IMR-90 (cell line): ENCODE data around the gene WRAP73. TPM values are rescaled to one million over a fixed set of nuclear protein-coding genes. Genes with fewer than 3 reads are reported as not detected.

Source experiments
- ATAC-seq: fragments of 200-7000 bp; cut with Tn5 transposase; 2 replicates; pipeline ENCODE4 v1.9.1; 2020; ENCODE audit warnings: low read depth, mild to moderate bottlenecking, moderate library complexity
- BruUV-seq: library from RNA; stranded (reverse); fragments of 400-500 nt; replicated peaks from 2 replicates; lab custom pipeline; 2021; lab: Mats Ljungman, UMichigan
- CTCF ChIA-PET: fragments of 300-600 bp; formaldehyde crosslinking; extraction: SDS; loops from one replicate; lab custom pipeline; 2021; ENCODE audit warnings: antibody characterized with exemption; lab: Yijun Ruan, JAX
- POLR2A ChIA-PET: fragments of 300-600 bp; sonication (Branson Sonifier 250); formaldehyde crosslinking; loops from one replicate; lab custom pipeline; 2022; ENCODE audit warnings: antibody characterized with exemption; ENCODE audit not compliant: unreplicated experiment; lab: Charles Lee
- DNase-seq: peaks from one replicate; pipeline ENCODE4 v3.0.0; 2013
- H2AFZ ChIP-seq: replicated peaks from 2 replicates; pipeline ENCODE3; 2013; ENCODE audit warnings: low read length, mild to moderate bottlenecking; ENCODE audit not compliant: poor library complexity
- H2AK5ac ChIP-seq: 2 replicates; pipeline ENCODE4 v1.6.1; 2013; ENCODE audit warnings: low read depth, low read length, inconsistent platforms
- H2AK9ac ChIP-seq: replicated peaks from 2 replicates; pipeline ENCODE3; 2013; ENCODE audit warnings: mild to moderate bottlenecking, low read depth, low read length, moderate library complexity; ENCODE audit not compliant: poor library complexity
- H2BK120ac ChIP-seq: 2 replicates; pipeline ENCODE4 v1.6.1; 2013; ENCODE audit warnings: low read depth, low read length, inconsistent platforms
- H2BK15ac ChIP-seq: 3 replicates; pipeline ENCODE4 v1.6.1; 2013; ENCODE audit warnings: low read depth, low read length, inconsistent platforms
- H2BK20ac ChIP-seq: 2 replicates; pipeline ENCODE4 v1.6.1; 2013; ENCODE audit warnings: low read depth, mild to moderate bottlenecking, inconsistent platforms, low read length, moderate library complexity
- H2BK5ac ChIP-seq: 2 replicates; pipeline ENCODE4 v1.6.1; 2013; ENCODE audit warnings: mild to moderate bottlenecking, low read depth, low read length, inconsistent platforms; ENCODE audit not compliant: poor library complexity, severe bottlenecking
- H3K14ac ChIP-seq: replicated peaks from 2 replicates; pipeline ENCODE4 v1.6.1; 2013; ENCODE audit warnings: low read depth, low read length, inconsistent platforms
- H3K18ac ChIP-seq: 2 replicates; pipeline ENCODE4 v1.6.1; 2013; ENCODE audit warnings: low read depth, low read length, control low read depth
- H3K23ac ChIP-seq: 2 replicates; pipeline ENCODE4 v1.6.1; 2013; ENCODE audit warnings: low read depth, low read length, inconsistent platforms
- H3K27ac ChIP-seq: 2 replicates; pipeline ENCODE4 v1.5.1; 2013; ENCODE audit warnings: mild to moderate bottlenecking, control low read depth, low read length; ENCODE audit not compliant: insufficient read depth
- H3K27me3 ChIP-seq: 2 replicates; pipeline ENCODE4 v1.6.1; 2013; ENCODE audit warnings: low read length; ENCODE audit not compliant: control insufficient read depth, insufficient read depth
- H3K36me3 ChIP-seq: 2 replicates; pipeline ENCODE4 v1.6.1; 2013; ENCODE audit warnings: low read length, mixed read lengths; ENCODE audit not compliant: control insufficient read depth, insufficient read depth
- H3K4ac ChIP-seq: 2 replicates; pipeline ENCODE4 v1.6.1; 2013; ENCODE audit warnings: low read depth, low read length, inconsistent platforms
- H3K4me1 ChIP-seq: 2 replicates; pipeline ENCODE4 v1.6.1; 2013; ENCODE audit warnings: low read length, mixed read lengths; ENCODE audit not compliant: control insufficient read depth, insufficient read depth
- H3K4me2 ChIP-seq: 2 replicates; pipeline ENCODE4 v1.6.1; 2013; ENCODE audit warnings: low read depth, mild to moderate bottlenecking, control low read depth, low read length, moderate library complexity
- H3K4me3 ChIP-seq: 2 replicates; pipeline ENCODE4 v1.5.1; 2013; ENCODE audit warnings: low read depth, mild to moderate bottlenecking, control low read depth, low read length, moderate library complexity; ENCODE audit not compliant: insufficient read depth
- H3K56ac ChIP-seq: 2 replicates; pipeline ENCODE4 v1.6.1; 2013; ENCODE audit warnings: low read length, inconsistent platforms; ENCODE audit not compliant: insufficient read depth; ENCODE audit errors: extremely low read depth
- H3K79me1 ChIP-seq, 2 experiments: 2 replicates each; pipeline ENCODE4 v1.6.1; 2013; ENCODE audit warnings: low read length in 2 of 2, inconsistent platforms in 1 of 2, low read depth in 1 of 2
- H3K9ac ChIP-seq: 2 replicates; pipeline ENCODE4 v1.6.1; 2013; ENCODE audit warnings: low read depth, low read length, control low read depth
- H3K9me1 ChIP-seq: 2 replicates; pipeline ENCODE4 v1.6.1; 2013; ENCODE audit warnings: low read length, inconsistent platforms; ENCODE audit not compliant: insufficient read depth
- H3K9me3 ChIP-seq: 2 replicates; pipeline ENCODE4 v1.6.1; 2013; ENCODE audit warnings: low read length; ENCODE audit not compliant: control insufficient read depth, insufficient read depth
- H4K20me1 ChIP-seq: 2 replicates; pipeline ENCODE4 v1.6.1; 2013; ENCODE audit warnings: low read length, inconsistent platforms; ENCODE audit not compliant: insufficient read depth
- H4K5ac ChIP-seq: 2 replicates; pipeline ENCODE4 v1.6.1; 2013; ENCODE audit warnings: mild to moderate bottlenecking, low read depth, low read length, control low read depth
- H4K8ac ChIP-seq, 2 experiments: 2 replicates each; pipeline ENCODE4 v1.6.1; 2013; ENCODE audit warnings: low read depth in 2 of 2, low read length in 2 of 2, control low read depth in 1 of 2, inconsistent platforms in 1 of 2
- H4K91ac ChIP-seq: 2 replicates; pipeline ENCODE4 v1.6.1; 2013; ENCODE audit warnings: low read depth, low read length, inconsistent platforms; ENCODE audit not compliant: insufficient read depth
- MAFK ChIP-seq: IDR thresholded peaks from 2 replicates; pipeline ENCODE4 v1.6.1; 2012; ENCODE audit warnings: low read depth, low read length, improper control_type of control experiment
- RAD21 ChIP-seq: IDR thresholded peaks from 2 replicates; pipeline ENCODE4 v1.6.1; 2012; ENCODE audit warnings: low read length, improper control_type of control experiment
- RCOR1 ChIP-seq: IDR thresholded peaks from 2 replicates; pipeline ENCODE4 v1.6.1; 2012; ENCODE audit warnings: mild to moderate bottlenecking, low read length, improper control_type of control experiment; ENCODE audit not compliant: insufficient replicate concordance
- SMC3 ChIP-seq: fragments of 150-350 bp; IDR thresholded peaks from 2 replicates; pipeline ENCODE4 v1.6.1; 2016; ENCODE audit warnings: low read depth, mild to moderate bottlenecking, antibody characterized with exemption, low read length, moderate library complexity
- WGBS, 2 experiments: methylation state at CpG; one replicate each; pipeline versions ENCODE4 v1.1.5 to v1.1.7; 2013; ENCODE audit warnings: missing lambda C conversion rate in 2 of 2; ENCODE audit not compliant: insufficient read length in 1 of 2; ENCODE audit errors: extremely low coverage in 2 of 2; 5-methylcytosine and 5-hydroxymethylcytosine counted together
- dilution Hi-C: fragments of 300-500 bp; cut with HindIII; formaldehyde crosslinking; loops from one replicate; pipeline ENCODE4 v1.14.3; 2018; ENCODE audit warnings: low sequenced_read_pairs; ENCODE audit not compliant: unreplicated experiment
- in situ Hi-C: fragments of 300-500 bp; cut with MboI; formaldehyde crosslinking; loops from 3 replicates; pipeline ENCODE4 v1.14.3; 2019; ENCODE audit warnings: low sequenced_read_pairs, inconsistent platforms, mixed read lengths
- intact Hi-C: fragments of 100-400 bp; cut with micrococcal nuclease; formaldehyde crosslinking; loops from 2 replicates; pipeline ENCODE4 v1.10.0; 2022
- polyA plus RNA-seq, 3 experiments: library from polyadenylated mRNA; depleted of rRNA; stranded (reverse); fragments of >200 nt; gene quantifications; 2 replicates each; pipeline ENCODE4 v1.2.3, GENCODE V29; 2012; ENCODE audit warnings: low replicate concordance in 1 of 3
- total RNA-seq: library from RNA; depleted of rRNA; stranded (reverse); fragments of >200 nt; gene quantifications from 2 replicates; pipeline ENCODE4 v1.2.3, GENCODE V29; 2012

WRAP73 gene
- total and polyA plus RNA-seq, 2 of the 4 experiments (the other 2 are of a cell fraction) = 10.8 to 23.6 TPM

DNA sequence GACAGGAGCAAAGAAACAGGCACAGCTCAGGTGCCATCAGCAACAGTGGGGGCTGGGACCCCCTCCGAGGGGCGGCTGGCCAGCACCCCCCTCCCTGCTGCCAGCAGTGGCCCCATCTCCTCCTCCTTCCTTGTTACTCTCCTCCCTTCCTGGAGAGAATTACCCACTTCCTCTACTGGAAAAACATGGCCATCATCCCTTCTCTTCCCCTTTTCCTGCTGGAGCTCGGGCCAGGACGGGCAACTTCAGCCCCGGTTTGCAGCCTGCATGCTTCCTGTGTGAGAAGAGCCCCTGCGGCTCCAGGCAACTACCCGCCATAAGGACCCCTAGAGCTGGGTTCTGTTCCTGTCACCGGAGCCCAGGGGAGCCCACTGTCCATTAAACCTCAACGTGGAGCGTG is 56.2 kb downstream of the WRAP73 start:
- no peak overlapping the region for H3K14ac ChIP-seq
- no peak overlapping the region for H3K56ac ChIP-seq
- H3K4me3 ChIP-seq = no peak overlapping the region
- H2AK9ac ChIP-seq = no peak overlapping the region
- no peak overlapping the region for H2AFZ ChIP-seq
- no peak for DNase-seq
- CTCF ChIA-PET = no interaction called here
- H3K23ac ChIP-seq = no peak overlapping the region
- H2BK120ac ChIP-seq = no peak overlapping the region
- H3K36me3 ChIP-seq = no peaks in the 10 kb centered on the region
- TF ChIP-seq RAD21 = no peak
- TF ChIP-seq SMC3 = no peak
- no peak for TF ChIP-seq MAFK
- no peak for TF ChIP-seq RCOR1
- intact Hi-C loops = no loop called here
- peaks cover 2% of the 10 kb centered on the region; the same call in 1 of the 2 replicates for H3K27me3 ChIP-seq
- H3K4ac ChIP-seq = no peak overlapping the region
- no peaks in the 10 kb centered on the region; the same call in 1 of the 2 replicates for H4K20me1 ChIP-seq
- WGBS, 2 experiments = 91% methylated on average over 4 of the region's 10 CpGs; no CpG with 5 or more reads in 1 of the 2 experiments
- no peak overlapping the region for H3K27ac ChIP-seq
- no peaks in the 10 kb centered on the region for H3K4me1 ChIP-seq
- no peaks in the 10 kb centered on the region for H3K9me3 ChIP-seq
- BruUV-seq = no TSS peak
- H2BK5ac ChIP-seq = no peak overlapping the region
- H4K91ac ChIP-seq = no peak overlapping the region
- H3K18ac ChIP-seq = no peak overlapping the region
- H4K5ac ChIP-seq = no peak overlapping the region
- no peak overlapping the region for H3K9ac ChIP-seq
- in situ Hi-C loops = no loop called here
- ATAC-seq = no peak
- no peak overlapping the region for H2BK20ac ChIP-seq
- H4K8ac ChIP-seq = no peak overlapping the region
- H3K4me2 ChIP-seq = no peak overlapping the region
- POLR2A ChIA-PET = no interaction called here
- H3K79me1 ChIP-seq = no peaks in the 10 kb centered on the region
- dilution Hi-C loops = no loop called here
- no peak overlapping the region for H2BK15ac ChIP-seq
- no peak overlapping the region for H2AK5ac ChIP-seq
- H3K9me1 ChIP-seq = no peaks in the 10 kb centered on the region
